Measurements from ENCODE around the gene ADAM12.

GRCh38 chr10:126063353-126063791 lies 324.9 kb downstream of the ADAM12 start:
- TF ChIP-seq REST (IDR thresholded peaks at IDR 0.05; ENCODE audit: low read depth) (no peak), EGR1 (IDR thresholded peaks at IDR 0.05) (no peak), CREB1 (IDR thresholded peaks at IDR 0.05; ENCODE audit: low read depth) (no peak), FOXM1 (IDR thresholded peaks at IDR 0.05; ENCODE audit: borderline replicate concordance, low read depth) (no peak), EP300 (IDR thresholded peaks at IDR 0.05; ENCODE audit: borderline replicate concordance) (no peak), RAD21 (IDR thresholded peaks at IDR 0.05; ENCODE audit: low read depth) (no peak)
